ENCODE results near the gene ADAMTSL1. TPM values are rescaled to one million over a fixed set of nuclear protein-coding genes. Genes with fewer than 3 reads are reported as not detected.

The ADAMTSL1 gene
- total and polyA plus RNA-seq, 9 of the 15 experiments (the other 6 are each of a cell fraction or from before 2014, with no cell fraction given): 0.01 TPM; not detected in 8

GRCh38 chr9:18606846-18607245 lies 132.9 kb downstream of the ADAMTSL1 start:
- no peak overlapping the region for H3K27ac ChIP-seq (ENCODE audit: extremely low read depth, low read depth, low read length)
- intact Hi-C loops (cut with micrococcal nuclease) (no loop called here), in situ Hi-C loops (cut with MboI) (no loop called here)
- no peaks in the 10 kb centered on the region for H3K79me2 ChIP-seq (ENCODE audit: control insufficient read depth, insufficient read depth, low read length)
- H2AFZ ChIP-seq (ENCODE audit: low read depth, low read length): no peak overlapping the region
- TF ChIP-seq POLR2H (tag; IDR thresholded peaks at IDR 0.05; ENCODE audit: low read depth) (no peak), NR2C2 (CRISPR knock-in tag; IDR thresholded peaks at IDR 0.05) (no peak), NR2C2 (tag; IDR thresholded peaks at IDR 0.05) (no peak), ZNF57 (CRISPR knock-in tag; IDR thresholded peaks at IDR 0.05) (no peak)
- H4K20me1 ChIP-seq (replicated peaks; ENCODE audit: control insufficient read depth, insufficient read depth, low read length): no peaks in the 10 kb centered on the region
- no peak overlapping the region for H3K4me2 ChIP-seq (ENCODE audit: insufficient read depth, low read length)
- BruUV-seq (replicated peaks): no TSS peak
- H3K4me1 ChIP-seq (replicated peaks in 1 of 2; ENCODE audit: control insufficient read depth in 2 of 2, insufficient read depth in 2 of 2, low read length in 2 of 2): no peaks in the 10 kb centered on the region
- FAIRE-seq (no peak), DNase-seq (ENCODE audit: extremely low read depth in 1 of 4, low spot score in 3 of 4) (no peak), ATAC-seq (no peak)
- no peaks in the 10 kb centered on the region for H3K9me1 ChIP-seq (ENCODE audit: control insufficient read depth, insufficient read depth, low read length)
- H3K9me3 ChIP-seq (replicated peaks; ENCODE audit: control insufficient read depth, insufficient read depth, low read depth, low read length): no peaks in the 10 kb centered on the region
- no peak overlapping the region for H3K4me3 ChIP-seq
- no peak overlapping the region for H3K9ac ChIP-seq (ENCODE audit: insufficient read depth in 1 of 2, low read depth in 2 of 2, low read length in 2 of 2)
- H3K36me3 ChIP-seq (ENCODE audit: control insufficient read depth, insufficient read depth, low read length): no peaks in the 10 kb centered on the region
- POLR2A ChIA-PET: no interaction called here
- CTCF ChIA-PET (ENCODE audit: low intra/inter-chr PET ratio): no interaction called here
- H3K27me3 ChIP-seq (ENCODE audit: control insufficient read depth in 2 of 2, insufficient read depth in 2 of 2, low read length in 2 of 2): no peaks in the 10 kb centered on the region

GRCh38 chr9:18608371-18608770 lies 134.4 kb downstream of the ADAMTSL1 start:
- TF ChIP-seq ZBTB34 (CRISPR knock-in tag; IDR thresholded peaks at IDR 0.05): no peak
- TF ChIP-seq BRF2 (IDR thresholded peaks at IDR 0.05; ENCODE audit: borderline replicate concordance, insufficient read depth, insufficient read length): no peak
- WGBS (ENCODE audit: insufficient coverage, low coverage, missing lambda C conversion rate): 0% methylated on average over 1 of the region's 1 CpG
- in situ Hi-C loops (cut with MboI) (no loop called here), intact Hi-C loops (cut with micrococcal nuclease) (no loop called here)
- POLR2A ChIA-PET: no interaction called here
- DNase-seq (ENCODE audit: extremely low read depth in 1 of 4, low spot score in 3 of 4): no peak
- no peaks in the 10 kb centered on the region for H3K79me2 ChIP-seq (ENCODE audit: control insufficient read depth, insufficient read depth, low read length)
- no peak overlapping the region for H3K4me3 ChIP-seq
- H3K9ac ChIP-seq (ENCODE audit: insufficient read depth in 1 of 2, low read depth in 2 of 2, low read length in 2 of 2): no peak overlapping the region
- H3K9me1 ChIP-seq (ENCODE audit: control insufficient read depth, insufficient read depth, low read length): no peaks in the 10 kb centered on the region
- no peaks in the 10 kb centered on the region for H3K4me1 ChIP-seq (replicated peaks in 1 of 2; ENCODE audit: control insufficient read depth in 2 of 2, insufficient read depth in 2 of 2, low read length in 2 of 2)
- H3K9me3 ChIP-seq (replicated peaks; ENCODE audit: control insufficient read depth, insufficient read depth, low read depth, low read length): no peaks in the 10 kb centered on the region
- H3K36me3 ChIP-seq (ENCODE audit: control insufficient read depth, insufficient read depth, low read length): no peaks in the 10 kb centered on the region
- no peak overlapping the region for H2AFZ ChIP-seq (ENCODE audit: low read depth, low read length)
- no peak for ATAC-seq
- H4K20me1 ChIP-seq (replicated peaks; ENCODE audit: control insufficient read depth, insufficient read depth, low read length): no peaks in the 10 kb centered on the region
- no peaks in the 10 kb centered on the region for H3K27me3 ChIP-seq (ENCODE audit: control insufficient read depth in 2 of 2, insufficient read depth in 2 of 2, low read length in 2 of 2)
- no peak overlapping the region for H3K4me2 ChIP-seq (ENCODE audit: insufficient read depth, low read length)
- no TSS peak for BruUV-seq (replicated peaks)
- FAIRE-seq: no peak
- H3K27ac ChIP-seq (ENCODE audit: extremely low read depth, low read depth, low read length): no peak overlapping the region
- CTCF ChIA-PET (ENCODE audit: low intra/inter-chr PET ratio): no interaction called here

Data from K562 (cell line).